Measurements from ENCODE around the gene SAMD9L.
"Not testable (repeated sequence)": the region's sequence is repeated elsewhere in the genome, so short reads cannot be mapped to it uniquely, and the experiment has no call there.

Gene SAMD9L

GRCh38 chr7:93160410-93160809 lies 12.2 kb upstream of the SAMD9L start:
- Mint-ChIP-seq H3K27me3 (no peaks in the 10 kb centered on the region), H3K36me3 (ENCODE audit: low read depth) (no peaks in the 10 kb centered on the region), H3K27ac (no peak overlapping the region), H3K4me1 (ENCODE audit: low read depth) (peaks cover 10% of the 10 kb centered on the region), H3K4me3 (no peak overlapping the region), H3K9me3 (peaks cover 4% of the 10 kb centered on the region)
- no peak for DNase-seq

GRCh38 chr7:93159490-93159889 lies 11.3 kb upstream of the SAMD9L start:
- Mint-ChIP-seq H3K4me3 (no peak overlapping the region), H3K36me3 (ENCODE audit: low read depth) (no peaks in the 10 kb centered on the region), H3K27ac (no peak overlapping the region), H3K27me3 (no peaks in the 10 kb centered on the region), H3K4me1 (ENCODE audit: low read depth) (peaks cover 9% of the 10 kb centered on the region), H3K9me3 (peaks cover 4% of the 10 kb centered on the region)
- no peak for DNase-seq

GRCh38 chr7:93156884-93157283 lies 8.7 kb upstream of the SAMD9L start:
- Mint-ChIP-seq H3K36me3 (ENCODE audit: low read depth) (no peaks in the 10 kb centered on the region), H3K27me3 (no peaks in the 10 kb centered on the region), H3K4me3 (no peak overlapping the region), H3K9me3 (peaks cover 4% of the 10 kb centered on the region), H3K27ac (no peak overlapping the region), H3K4me1 (ENCODE audit: low read depth) (peaks cover 9% of the 10 kb centered on the region)
- DNase-seq: no peak

- Mint-ChIP-seq H3K4me1 (ENCODE audit: low read depth) (peaks cover 33% of the 10 kb centered on the region), H3K4me3 (no peak overlapping the region), H3K36me3 (ENCODE audit: low read depth) (peaks cover 9% of the 10 kb centered on the region), H3K9me3 (no peaks in the 10 kb centered on the region), H3K27me3 (no peaks in the 10 kb centered on the region), H3K27ac (no peak overlapping the region)
- DNase-seq: no peak
Observed at GRCh38 chr7:93150200-93150835, 2.1 kb upstream of the SAMD9L start.

- H3K36me3 Mint-ChIP-seq (ENCODE audit: low read depth): peaks cover 16% of the 10 kb centered on the region
- peak overlapping the region; percentile 82 for H3K27ac Mint-ChIP-seq
- H3K27me3 Mint-ChIP-seq: no peaks in the 10 kb centered on the region
- H3K4me3 Mint-ChIP-seq: peak overlapping the region; percentile 79
- peaks cover 34% of the 10 kb centered on the region for H3K4me1 Mint-ChIP-seq (ENCODE audit: low read depth)
- no peaks in the 10 kb centered on the region for H3K9me3 Mint-ChIP-seq
- no peak for DNase-seq
Observed at GRCh38 chr7:93148727-93149126, 542 bp upstream of the SAMD9L start.

GRCh38 chr7:93147363-93147762 lies 822 bp downstream of the SAMD9L start:
- DNase-seq: peak; percentile 42
- H3K36me3 Mint-ChIP-seq (ENCODE audit: low read depth): peaks cover 16% of the 10 kb centered on the region
- peak overlapping the region; percentile 88 for H3K27ac Mint-ChIP-seq
- peaks cover 34% of the 10 kb centered on the region for H3K4me1 Mint-ChIP-seq (ENCODE audit: low read depth)
- no peaks in the 10 kb centered on the region for H3K9me3 Mint-ChIP-seq
- H3K27me3 Mint-ChIP-seq: no peaks in the 10 kb centered on the region
- peak overlapping the region; percentile 79 for H3K4me3 Mint-ChIP-seq

GRCh38 chr7:93146472-93147141 lies 1.6 kb downstream of the SAMD9L start:
- no peaks in the 10 kb centered on the region for H3K9me3 Mint-ChIP-seq
- no peaks in the 10 kb centered on the region for H3K27me3 Mint-ChIP-seq
- DNase-seq: no peak
- H3K4me3 Mint-ChIP-seq: peak overlapping the region; percentile 79
- H3K27ac Mint-ChIP-seq: peak overlapping the region; percentile 88
- H3K4me1 Mint-ChIP-seq (ENCODE audit: low read depth): peaks cover 34% of the 10 kb centered on the region
- H3K36me3 Mint-ChIP-seq (ENCODE audit: low read depth): peaks cover 16% of the 10 kb centered on the region

- H3K4me1 Mint-ChIP-seq (ENCODE audit: low read depth): peaks cover 34% of the 10 kb centered on the region
- H3K9me3 Mint-ChIP-seq: no peaks in the 10 kb centered on the region
- H3K27me3 Mint-ChIP-seq: no peaks in the 10 kb centered on the region
- H3K27ac Mint-ChIP-seq: peak overlapping the region; percentile 32
- H3K4me3 Mint-ChIP-seq: peak overlapping the region; percentile 2
- H3K36me3 Mint-ChIP-seq (ENCODE audit: low read depth): peaks cover 16% of the 10 kb centered on the region
- no peak for DNase-seq
Observed at GRCh38 chr7:93146036-93146435, 2.1 kb downstream of the SAMD9L start.

GRCh38 chr7:93145354-93145753 lies 2.8 kb downstream of the SAMD9L start:
- H3K4me1 Mint-ChIP-seq (ENCODE audit: low read depth): peaks cover 34% of the 10 kb centered on the region
- H3K27me3 Mint-ChIP-seq: no peaks in the 10 kb centered on the region
- no peak overlapping the region for H3K4me3 Mint-ChIP-seq
- no peak overlapping the region for H3K27ac Mint-ChIP-seq
- H3K9me3 Mint-ChIP-seq: no peaks in the 10 kb centered on the region
- H3K36me3 Mint-ChIP-seq (ENCODE audit: low read depth): peaks cover 16% of the 10 kb centered on the region
- no peak for DNase-seq

- Mint-ChIP-seq H3K27me3 (no peaks in the 10 kb centered on the region), H3K9me3 (peaks cover 6% of the 10 kb centered on the region), H3K27ac (no peak overlapping the region), H3K36me3 (ENCODE audit: low read depth) (peaks cover 31% of the 10 kb centered on the region), H3K4me1 (ENCODE audit: low read depth) (peaks cover 18% of the 10 kb centered on the region), H3K4me3 (no peak overlapping the region)
- no peak for DNase-seq
Observed at GRCh38 chr7:93142127-93142526, 6.1 kb downstream of the SAMD9L start.

- peaks cover 39% of the 10 kb centered on the region for H3K36me3 Mint-ChIP-seq (ENCODE audit: low read depth)
- peaks cover 7% of the 10 kb centered on the region for H3K9me3 Mint-ChIP-seq
- no peaks in the 10 kb centered on the region for H3K27me3 Mint-ChIP-seq
- no peak overlapping the region for H3K27ac Mint-ChIP-seq
- no peak for DNase-seq
- peaks cover 5% of the 10 kb centered on the region for H3K4me1 Mint-ChIP-seq (ENCODE audit: low read depth)
- no peak overlapping the region for H3K4me3 Mint-ChIP-seq
Observed at GRCh38 chr7:93140582-93141191, 7.5 kb downstream of the SAMD9L start.

- H3K36me3 Mint-ChIP-seq (ENCODE audit: low read depth): peaks cover 46% of the 10 kb centered on the region
- no peak overlapping the region for H3K27ac Mint-ChIP-seq
- H3K9me3 Mint-ChIP-seq: peaks cover 26% of the 10 kb centered on the region
- no peaks in the 10 kb centered on the region for H3K27me3 Mint-ChIP-seq
- no peaks in the 10 kb centered on the region for H3K4me1 Mint-ChIP-seq (ENCODE audit: low read depth)
- H3K4me3 Mint-ChIP-seq: no peak overlapping the region
- no peak for DNase-seq
Observed at GRCh38 chr7:93138576-93138975, 9.6 kb downstream of the SAMD9L start.

- H3K9me3 Mint-ChIP-seq: peaks cover 61% of the 10 kb centered on the region
- no peaks in the 10 kb centered on the region for H3K27me3 Mint-ChIP-seq
- peaks cover 42% of the 10 kb centered on the region for H3K36me3 Mint-ChIP-seq (ENCODE audit: low read depth)
- H3K27ac Mint-ChIP-seq: no peak overlapping the region
- DNase-seq: no peak
- H3K4me3 Mint-ChIP-seq: no peak overlapping the region
- no peaks in the 10 kb centered on the region for H3K4me1 Mint-ChIP-seq (ENCODE audit: low read depth)
Observed at GRCh38 chr7:93133005-93133404, 15.2 kb downstream of the SAMD9L start.

GRCh38 chr7:93132216-93132615 lies 16.0 kb downstream of the SAMD9L start:
- no peak overlapping the region for H3K4me3 Mint-ChIP-seq
- peaks cover 35% of the 10 kb centered on the region for H3K36me3 Mint-ChIP-seq (ENCODE audit: low read depth)
- no peaks in the 10 kb centered on the region for H3K27me3 Mint-ChIP-seq
- no peak for DNase-seq
- H3K27ac Mint-ChIP-seq: no peak overlapping the region
- H3K9me3 Mint-ChIP-seq: peaks cover 60% of the 10 kb centered on the region
- H3K4me1 Mint-ChIP-seq (ENCODE audit: low read depth): no peaks in the 10 kb centered on the region

- not testable (repeated sequence) for DNase-seq; H3K27me3 Mint-ChIP-seq; H3K4me1 Mint-ChIP-seq (ENCODE audit: low read depth); H3K4me3 Mint-ChIP-seq; H3K36me3 Mint-ChIP-seq (ENCODE audit: low read depth); H3K27ac Mint-ChIP-seq
- H3K9me3 Mint-ChIP-seq: peaks cover 48% of the 10 kb centered on the region
Observed at GRCh38 chr7:93126954-93127353, 21.2 kb downstream of the SAMD9L start.
